Measurements from ENCODE around the gene ZBTB47.

The ZBTB47 gene

DNA sequence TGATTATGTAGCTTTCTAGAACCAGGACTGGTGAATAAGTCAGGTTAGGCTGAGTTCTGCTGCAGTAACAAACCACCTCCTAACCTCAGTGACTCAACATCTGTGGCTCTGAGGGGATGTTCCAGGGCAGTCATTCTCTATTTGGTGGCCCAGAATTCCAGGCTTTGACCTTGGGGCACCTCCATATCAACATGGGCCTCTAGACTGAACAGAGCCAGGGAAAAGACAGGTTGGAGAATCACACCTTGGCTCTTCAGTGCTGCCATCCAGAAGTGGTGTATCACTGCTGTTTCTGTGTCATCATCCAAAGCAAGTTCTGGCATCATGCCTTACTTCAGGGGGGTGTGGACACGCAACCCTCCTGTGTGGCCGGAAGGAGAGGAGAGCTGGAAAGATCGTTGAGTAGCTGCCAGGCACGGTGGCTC lies 15.3 kb downstream of the ZBTB47 start:
- H3K27ac ChIP-seq: no peak overlapping the region
- TF ChIP-seq, protein P1, sequence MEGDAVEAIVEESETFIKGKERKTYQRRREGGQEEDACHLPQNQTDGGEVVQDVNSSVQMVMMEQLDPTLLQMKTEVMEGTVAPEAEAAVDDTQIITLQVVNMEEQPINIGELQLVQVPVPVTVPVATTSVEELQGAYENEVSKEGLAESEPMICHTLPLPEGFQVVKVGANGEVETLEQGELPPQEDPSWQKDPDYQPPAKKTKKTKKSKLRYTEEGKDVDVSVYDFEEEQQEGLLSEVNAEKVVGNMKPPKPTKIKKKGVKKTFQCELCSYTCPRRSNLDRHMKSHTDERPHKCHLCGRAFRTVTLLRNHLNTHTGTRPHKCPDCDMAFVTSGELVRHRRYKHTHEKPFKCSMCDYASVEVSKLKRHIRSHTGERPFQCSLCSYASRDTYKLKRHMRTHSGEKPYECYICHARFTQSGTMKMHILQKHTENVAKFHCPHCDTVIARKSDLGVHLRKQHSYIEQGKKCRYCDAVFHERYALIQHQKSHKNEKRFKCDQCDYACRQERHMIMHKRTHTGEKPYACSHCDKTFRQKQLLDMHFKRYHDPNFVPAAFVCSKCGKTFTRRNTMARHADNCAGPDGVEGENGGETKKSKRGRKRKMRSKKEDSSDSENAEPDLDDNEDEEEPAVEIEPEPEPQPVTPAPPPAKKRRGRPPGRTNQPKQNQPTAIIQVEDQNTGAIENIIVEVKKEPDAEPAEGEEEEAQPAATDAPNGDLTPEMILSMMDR (IDR thresholded peaks at IDR 0.05): no peak
- H3K4me2 ChIP-seq (ENCODE audit: low read length): no peak overlapping the region
- no peaks in the 10 kb centered on the region for H3K27me3 ChIP-seq (ENCODE audit: control insufficient read depth, insufficient read depth, low read length)
- H2AFZ ChIP-seq: no peak overlapping the region
- no peaks in the 10 kb centered on the region for H3K9me3 ChIP-seq (ENCODE audit: control insufficient read depth, low read length)
- peaks cover 15% of the 10 kb centered on the region for H3K4me1 ChIP-seq
- H3K36me3 ChIP-seq (ENCODE audit: control insufficient read depth, insufficient read depth, low read length): no peaks in the 10 kb centered on the region
- no peak overlapping the region for H3K9ac ChIP-seq
- no peak overlapping the region for H3K4me3 ChIP-seq (ENCODE audit: low read depth, low read length)
- H3K79me2 ChIP-seq: no peaks in the 10 kb centered on the region

DNA sequence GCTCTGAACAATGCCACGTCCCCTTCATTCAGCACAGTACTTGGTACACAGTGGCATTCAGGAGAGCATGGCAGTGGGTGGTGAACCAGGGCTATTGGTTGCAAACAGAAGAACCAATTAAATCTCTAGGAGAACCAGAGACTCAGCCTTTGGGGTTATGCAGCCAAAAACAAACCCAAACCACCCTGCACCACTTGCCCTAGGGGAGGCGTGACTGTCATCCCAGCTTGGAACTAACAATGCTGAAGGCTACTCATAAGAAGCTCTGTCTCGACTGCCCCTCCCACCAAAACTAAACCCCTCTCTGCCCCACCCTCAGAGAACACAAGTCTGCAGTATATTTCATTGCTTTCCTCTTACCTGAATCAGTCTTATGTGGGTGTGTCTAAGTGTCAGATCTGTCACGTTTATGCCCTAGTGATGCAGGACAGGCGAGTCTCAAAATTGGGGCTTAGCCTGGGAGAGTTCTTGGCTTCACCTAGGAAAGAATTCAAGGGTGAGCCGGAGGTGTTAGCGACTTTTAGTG lies 16.6 kb downstream of the ZBTB47 start:
- H3K27me3 ChIP-seq (ENCODE audit: control insufficient read depth, insufficient read depth, low read length): no peaks in the 10 kb centered on the region
- no peak overlapping the region for H2AFZ ChIP-seq
- no peak overlapping the region for H3K4me3 ChIP-seq (ENCODE audit: low read depth, low read length)
- TF ChIP-seq, protein P1 (IDR thresholded peaks at IDR 0.05): no peak
- H3K36me3 ChIP-seq (ENCODE audit: control insufficient read depth, insufficient read depth, low read length): no peaks in the 10 kb centered on the region
- no peak overlapping the region for H3K9ac ChIP-seq
- H3K79me2 ChIP-seq: no peaks in the 10 kb centered on the region
- H3K9me3 ChIP-seq (ENCODE audit: control insufficient read depth, low read length): no peaks in the 10 kb centered on the region
- H3K4me2 ChIP-seq (ENCODE audit: low read length): no peak overlapping the region
- H3K4me1 ChIP-seq: peaks cover 15% of the 10 kb centered on the region
- no peak overlapping the region for H3K27ac ChIP-seq

DNA sequence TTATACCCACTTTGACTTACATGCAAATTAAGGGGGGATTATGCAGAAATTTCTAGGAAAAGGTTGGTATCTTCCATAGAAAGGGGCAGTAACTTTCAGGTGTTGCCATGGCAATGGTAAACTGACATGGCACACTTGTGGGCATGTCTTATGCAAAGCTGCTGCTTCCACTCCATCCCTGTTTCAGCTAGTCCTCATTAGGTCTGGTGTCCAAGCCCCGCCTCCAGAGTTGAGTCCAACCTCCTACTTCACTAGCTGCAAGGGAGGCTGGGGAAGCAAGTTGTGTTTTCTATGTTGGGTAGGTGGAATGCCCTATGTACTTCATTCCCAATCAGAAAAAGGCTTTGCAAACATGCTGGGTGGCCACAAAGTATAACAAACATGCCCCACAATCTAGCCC lies 17.2 kb downstream of the ZBTB47 start:
- Histone ChIP-seq H3K27ac (no peak overlapping the region), H3K9me3 (ENCODE audit: control insufficient read depth, low read length) (no peaks in the 10 kb centered on the region), H3K4me3 (ENCODE audit: low read depth, low read length) (no peak overlapping the region), H3K4me1 (peaks cover 15% of the 10 kb centered on the region), H2AFZ (no peak overlapping the region), H3K36me3 (ENCODE audit: control insufficient read depth, insufficient read depth, low read length) (no peaks in the 10 kb centered on the region), H3K27me3 (ENCODE audit: control insufficient read depth, insufficient read depth, low read length) (no peaks in the 10 kb centered on the region), H3K79me2 (no peaks in the 10 kb centered on the region), H3K9ac (no peak overlapping the region), H3K4me2 (ENCODE audit: low read length) (no peak overlapping the region)
- TF ChIP-seq, protein P1 (IDR thresholded peaks at IDR 0.05): no peak

DNA sequence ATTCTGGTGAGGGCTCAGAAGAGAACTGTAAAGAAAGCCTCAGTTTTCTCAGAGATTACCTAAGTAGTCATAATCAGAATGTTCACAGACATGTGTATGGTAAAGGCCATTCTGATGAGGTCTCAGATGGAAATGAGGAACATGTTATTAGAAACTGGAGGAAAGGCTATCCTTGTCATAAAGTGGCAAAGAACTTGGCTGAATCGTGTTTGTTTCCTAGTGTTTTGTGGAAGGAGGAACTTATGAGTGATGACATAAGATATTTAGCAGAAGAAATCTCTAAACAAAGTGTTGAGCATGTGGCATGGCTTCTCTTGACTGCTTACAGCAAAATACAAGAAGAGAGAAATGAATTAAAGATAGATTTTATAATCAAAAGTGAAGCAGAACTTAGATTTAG lies 19.0 kb downstream of the ZBTB47 start:
- no peaks in the 10 kb centered on the region for H3K9me3 ChIP-seq (ENCODE audit: control insufficient read depth, low read length)
- H3K36me3 ChIP-seq (ENCODE audit: control insufficient read depth, insufficient read depth, low read length): no peaks in the 10 kb centered on the region
- peaks cover 11% of the 10 kb centered on the region for H3K4me1 ChIP-seq
- no peak overlapping the region for H3K27ac ChIP-seq
- H3K9ac ChIP-seq: no peak overlapping the region
- no peak overlapping the region for H3K4me3 ChIP-seq (ENCODE audit: low read depth, low read length)
- TF ChIP-seq, protein P1 (IDR thresholded peaks at IDR 0.05): no peak
- H3K79me2 ChIP-seq: no peaks in the 10 kb centered on the region
- H2AFZ ChIP-seq: no peak overlapping the region
- no peak overlapping the region for H3K4me2 ChIP-seq (ENCODE audit: low read length)
- H3K27me3 ChIP-seq (ENCODE audit: control insufficient read depth, insufficient read depth, low read length): no peaks in the 10 kb centered on the region

DNA sequence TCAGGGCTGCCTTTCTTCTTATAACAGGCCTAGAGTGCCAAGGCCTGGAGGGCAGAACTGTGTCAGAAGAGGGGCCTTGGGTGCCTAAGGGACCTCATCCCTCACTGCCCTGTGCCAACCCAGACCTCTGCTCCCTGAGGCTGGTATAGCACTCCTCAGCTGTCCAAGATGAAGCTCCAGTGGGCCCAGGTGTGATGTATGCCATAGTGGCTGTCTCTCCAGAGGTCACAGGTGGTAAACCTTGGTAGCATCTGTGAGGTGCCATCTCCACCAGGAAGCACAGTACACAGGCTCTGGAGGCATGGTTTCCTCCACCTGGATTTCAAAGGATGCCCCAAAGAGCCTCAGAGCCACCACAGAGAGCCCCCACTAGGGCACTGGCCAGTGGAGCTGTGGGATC lies 19.6 kb downstream of the ZBTB47 start:
- Histone ChIP-seq H2AFZ (no peak overlapping the region), H3K27ac (no peak overlapping the region), H3K36me3 (ENCODE audit: control insufficient read depth, insufficient read depth, low read length) (no peaks in the 10 kb centered on the region), H3K9me3 (ENCODE audit: control insufficient read depth, low read length) (no peaks in the 10 kb centered on the region), H3K4me1 (peaks cover 8% of the 10 kb centered on the region), H3K4me3 (ENCODE audit: low read depth, low read length) (no peak overlapping the region), H3K79me2 (no peaks in the 10 kb centered on the region), H3K4me2 (ENCODE audit: low read length) (no peak overlapping the region), H3K27me3 (ENCODE audit: control insufficient read depth, insufficient read depth, low read length) (no peaks in the 10 kb centered on the region), H3K9ac (no peak overlapping the region)
- TF ChIP-seq, protein P1 (IDR thresholded peaks at IDR 0.05): no peak
